Common myeloid progenitor, CD34-positive (primary cell): ENCODE measurements around the gene TMEM132D.

Experiments
- CTCF ChIA-PET: fragments of 350-600 bp; sonication (Branson Sonifier 250); formaldehyde crosslinking; loops from one replicate; lab custom pipeline; 2021; ENCODE audit warnings: antibody characterized with exemption; lab: Charles Lee
- POLR2A ChIA-PET: fragments of 350-600 bp; sonication (Branson Sonifier 250); formaldehyde crosslinking; loops from one replicate; lab custom pipeline; 2021; ENCODE audit warnings: antibody characterized with exemption; lab: Charles Lee
- DNase-seq, 3 donors: peaks; one replicate each; pipeline versions ENCODE4 v3.0.0 to v3.0.0-alpha.2; 2013
- H3K27ac ChIP-seq, 2 experiments: 1 replicate in 1 of 2; 2 replicates in 1 of 2; pipeline ENCODE4 v1.7.0; 2013; ENCODE audit warnings: inconsistent platforms in 2 of 2, low read length in 2 of 2, mild to moderate bottlenecking in 2 of 2, low read depth in 1 of 2, moderate library complexity in 1 of 2; ENCODE audit not compliant: severe bottlenecking in 2 of 2, insufficient read depth in 1 of 2, poor library complexity in 1 of 2
- H3K27me3 ChIP-seq, 5 experiments: replicated peaks in 2 of 5; 1 replicate in 3 of 5; 2 replicates in 2 of 5; pipeline versions ENCODE4 v1.6.1 to v1.7.0; 2013; ENCODE audit warnings: low read length in 4 of 5, mild to moderate bottlenecking in 2 of 5, moderate library complexity in 2 of 5, inconsistent platforms in 1 of 5; ENCODE audit not compliant: insufficient read depth in 5 of 5, control insufficient read depth in 4 of 5
- H3K36me3 ChIP-seq, 4 experiments: 1 replicate in 2 of 4; 2 replicates in 2 of 4; pipeline versions ENCODE4 v1.6.1 to v1.7.0; 2013; ENCODE audit warnings: low read length in 3 of 4, control low read depth in 1 of 4, mild to moderate bottlenecking in 1 of 4; ENCODE audit not compliant: control insufficient read depth in 4 of 4, insufficient read depth in 4 of 4
- H3K4me1 ChIP-seq, 4 experiments: 1 replicate in 3 of 4; 2 replicates in 1 of 4; pipeline versions ENCODE4 v1.6.1 to v1.7.1; 2013; ENCODE audit warnings: low read length in 3 of 4, mild to moderate bottlenecking in 3 of 4, control low read depth in 1 of 4, inconsistent platforms in 1 of 4, moderate library complexity in 1 of 4; ENCODE audit not compliant: control insufficient read depth in 4 of 4, insufficient read depth in 4 of 4; ENCODE audit errors: control extremely low read depth in 1 of 4
- H3K4me3 ChIP-seq, 7 experiments: 1 replicate in 4 of 7; 2 replicates in 3 of 7; pipeline versions ENCODE4 v1.5.1 to v1.7.0; 2013; ENCODE audit warnings: mild to moderate bottlenecking in 7 of 7, low read length in 6 of 7, moderate library complexity in 6 of 7, inconsistent platforms in 2 of 7, low read depth in 2 of 7, control low read depth in 1 of 7; ENCODE audit not compliant: insufficient read depth in 4 of 7, control insufficient read depth in 1 of 7; ENCODE audit errors: extremely low read depth in 1 of 7
- H3K9me3 ChIP-seq, 5 experiments: 1 replicate in 4 of 5; 2 replicates in 1 of 5; pipeline versions ENCODE4 v1.6.1 to v1.7.1; 2013; ENCODE audit warnings: low read length in 4 of 5, mild to moderate bottlenecking in 2 of 5, inconsistent platforms in 1 of 5, low read depth in 1 of 5, moderate library complexity in 1 of 5; ENCODE audit not compliant: control insufficient read depth in 4 of 5, insufficient read depth in 2 of 5; ENCODE audit errors: control extremely low read depth in 1 of 5
- WGBS: methylation state at CpG from one replicate; pipeline ENCODE4 v1.1.5; 2013; ENCODE audit not compliant: insufficient coverage; 5-methylcytosine and 5-hydroxymethylcytosine counted together

TMEM132D gene

DNA sequence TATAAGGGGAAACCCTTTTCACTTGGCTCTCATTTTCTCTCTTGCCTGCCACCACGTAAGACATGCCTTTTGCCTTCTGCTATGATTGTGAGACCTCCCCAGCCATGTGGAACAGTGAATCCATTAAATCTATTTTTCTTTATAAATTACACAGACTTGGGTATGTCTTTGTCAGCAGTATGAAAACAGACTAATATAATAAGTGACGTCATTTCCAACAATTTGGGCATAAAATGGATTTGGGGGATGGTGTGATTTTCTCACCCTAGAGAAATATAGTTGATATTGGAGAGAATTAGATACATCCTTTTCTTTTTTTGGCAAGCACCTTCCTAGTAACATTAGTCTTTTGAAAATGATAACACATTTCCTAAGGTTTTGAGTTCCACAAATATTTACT is 490.5 kb downstream of the TMEM132D start:
- WGBS: no CpG with 5 or more reads among the region's 2 CpGs
- CTCF ChIA-PET: no interaction called here
- H3K4me1 ChIP-seq: no peaks in the 10 kb centered on the region

DNA sequence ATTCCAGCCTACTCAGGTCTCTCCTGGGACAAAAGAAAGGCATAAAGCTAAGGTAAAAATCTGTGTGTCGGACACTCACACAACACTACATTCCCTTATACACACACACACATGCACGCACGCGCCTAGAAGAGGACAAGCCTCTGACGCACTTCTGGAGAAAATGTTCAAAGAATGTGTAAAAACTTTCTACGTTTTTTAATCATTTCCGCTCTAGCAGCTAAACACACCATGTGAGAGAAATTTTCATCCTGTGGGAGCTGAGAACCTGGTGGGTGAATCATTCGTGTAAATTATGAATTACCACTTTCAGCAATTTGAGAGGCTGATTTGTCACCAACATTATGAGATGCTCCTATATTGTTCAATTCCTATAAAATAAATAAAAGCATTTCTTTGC is 494.5 kb downstream of the TMEM132D start:
- no peaks in the 10 kb centered on the region for H3K4me1 ChIP-seq
- POLR2A ChIA-PET: no interaction called here
- WGBS: 80% methylated on average over 7 of the region's 8 CpGs
- no peak overlapping the region for H3K4me3 ChIP-seq
- no peak overlapping the region for H3K27ac ChIP-seq
- no peak for DNase-seq
- no peaks in the 10 kb centered on the region for H3K27me3 ChIP-seq
- H3K9me3 ChIP-seq: no peaks in the 10 kb centered on the region
- no peaks in the 10 kb centered on the region for H3K36me3 ChIP-seq
- CTCF ChIA-PET: no interaction called here

More for the DNA sequence above, 490.5 kb downstream of the TMEM132D start:
- no peak overlapping the region for H3K4me3 ChIP-seq
- no peaks in the 10 kb centered on the region for H3K27me3 ChIP-seq
- no peak for DNase-seq
- no peaks in the 10 kb centered on the region for H3K9me3 ChIP-seq
- H3K36me3 ChIP-seq: no peaks in the 10 kb centered on the region
- POLR2A ChIA-PET: no interaction called here
- no peak overlapping the region for H3K27ac ChIP-seq

DNA sequence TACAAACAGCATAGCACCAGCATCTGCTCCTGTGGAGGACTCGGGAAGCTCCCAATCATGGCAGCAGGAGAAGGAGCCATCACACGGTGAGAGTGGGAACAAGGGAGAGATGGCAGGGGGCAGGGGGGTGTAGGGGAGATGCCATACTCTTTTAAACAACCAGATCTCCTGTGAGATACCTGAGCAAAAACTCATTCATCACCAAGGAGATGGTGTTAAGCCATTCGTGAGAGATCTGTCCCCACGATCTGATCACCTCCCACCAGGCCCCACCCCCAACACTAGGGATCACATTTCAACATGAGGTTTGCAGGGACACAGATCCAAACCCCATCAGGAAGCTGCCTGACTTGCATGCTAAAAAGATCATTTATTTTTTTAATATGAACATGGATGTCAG is 499.3 kb downstream of the TMEM132D start:
- POLR2A ChIA-PET: no interaction called here
- Histone ChIP-seq H3K4me3 (no peak overlapping the region), H3K27ac (no peak overlapping the region), H3K36me3 (no peaks in the 10 kb centered on the region), H3K27me3 (no peaks in the 10 kb centered on the region), H3K4me1 (no peaks in the 10 kb centered on the region), H3K9me3 (no peaks in the 10 kb centered on the region)
- WGBS: 20% methylated on average over 2 of the region's 4 CpGs
- DNase-seq: no peak
- CTCF ChIA-PET: no interaction called here

DNA sequence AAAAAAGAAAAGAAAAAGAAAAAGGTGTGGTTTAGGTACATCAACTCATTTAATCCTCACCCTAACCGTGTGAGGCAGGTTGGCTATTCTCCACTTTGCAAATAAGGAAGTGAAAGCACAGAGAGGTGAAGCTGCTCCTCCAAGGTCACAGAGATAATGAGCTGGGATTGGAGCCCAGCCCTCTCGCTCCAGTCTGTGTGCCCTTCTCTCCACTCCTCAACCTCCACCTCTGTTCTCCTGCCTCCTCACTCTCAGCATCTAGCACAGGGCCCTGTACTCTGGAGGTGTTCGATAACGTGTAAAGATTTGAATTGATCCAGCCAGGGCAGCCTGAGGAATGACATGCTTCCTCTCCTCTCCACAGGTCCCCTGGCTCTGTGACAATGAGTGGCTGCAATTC is 502.3 kb downstream of the TMEM132D start:
- H3K36me3 ChIP-seq: no peaks in the 10 kb centered on the region
- H3K4me3 ChIP-seq: no peak overlapping the region
- H3K4me1 ChIP-seq: no peaks in the 10 kb centered on the region
- H3K27me3 ChIP-seq: no peaks in the 10 kb centered on the region
- no peak overlapping the region for H3K27ac ChIP-seq
- CTCF ChIA-PET: no interaction called here
- 75% methylated on average over 2 of the region's 4 CpGs for WGBS
- peaks cover 0 to 2% (median 0%) of the 10 kb centered on the region in 5 experiments for H3K9me3 ChIP-seq
- POLR2A ChIA-PET: no interaction called here
- no peak for DNase-seq

- H3K27me3 ChIP-seq: no peaks in the 10 kb centered on the region
- peaks cover 0 to 2% (median 0%) of the 10 kb centered on the region in 5 experiments for H3K9me3 ChIP-seq
- no peaks in the 10 kb centered on the region for H3K36me3 ChIP-seq
- H3K27ac ChIP-seq: no peak overlapping the region
- POLR2A ChIA-PET: no interaction called here
- H3K4me1 ChIP-seq: no peaks in the 10 kb centered on the region
- no peak for DNase-seq
- no peak overlapping the region for H3K4me3 ChIP-seq
- WGBS: 90% methylated on average over 10 of the region's 16 CpGs
- CTCF ChIA-PET: no interaction called here
Measured at GRCh38 chr12:129394177-129394825, 509.5 kb downstream of the TMEM132D start.

GRCh38 chr12:129393357-129393937 is 510.4 kb downstream of the TMEM132D start:
- 83% methylated on average over 4 of the region's 5 CpGs for WGBS
- H3K36me3 ChIP-seq: no peaks in the 10 kb centered on the region
- ChIA-PET CTCF (no interaction called here), POLR2A (no interaction called here)
- H3K4me1 ChIP-seq: no peaks in the 10 kb centered on the region
- no peak overlapping the region for H3K27ac ChIP-seq
- H3K27me3 ChIP-seq: no peaks in the 10 kb centered on the region
- DNase-seq: no peak
- peaks cover 0 to 2% (median 0%) of the 10 kb centered on the region in 5 experiments for H3K9me3 ChIP-seq
- no peak overlapping the region for H3K4me3 ChIP-seq

DNA sequence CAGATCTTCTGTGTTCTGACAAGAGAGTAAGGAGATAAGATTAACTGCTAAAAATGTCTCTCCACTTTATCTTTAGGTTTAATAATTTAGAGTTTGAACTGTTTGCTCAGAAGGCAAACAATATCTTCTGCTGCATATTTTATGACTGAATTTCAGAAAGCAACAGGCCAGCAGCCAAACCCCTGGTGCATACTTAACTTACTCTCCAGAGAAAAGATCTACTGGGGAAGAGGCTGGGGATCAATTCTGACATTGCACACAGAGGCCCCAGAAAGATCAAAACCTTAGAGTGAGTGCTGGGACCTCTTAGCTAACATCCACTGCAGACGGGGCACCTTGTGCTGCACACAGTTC is 518.2 kb downstream of the TMEM132D start:
- H3K4me1 ChIP-seq: no peaks in the 10 kb centered on the region
- H3K27ac ChIP-seq: no peak overlapping the region
- no peaks in the 10 kb centered on the region for H3K27me3 ChIP-seq
- no peak for DNase-seq
- peaks cover 0 to 8% (median 0%) of the 10 kb centered on the region in 5 experiments for H3K9me3 ChIP-seq
- CTCF ChIA-PET: no interaction called here
- no peak overlapping the region for H3K4me3 ChIP-seq
- WGBS: 100% methylated on average over 1 of the region's 1 CpG
- POLR2A ChIA-PET: no interaction called here
- no peaks in the 10 kb centered on the region for H3K36me3 ChIP-seq
